Retinal pigment epithelial cell (primary cell): ENCODE data around the gene ZNF740.

Experiments used
- DNase-seq: peaks from one replicate; pipeline ENCODE4 v3.0.0-alpha.2; 2010; ENCODE audit warnings: low read depth
- H3K4me3 ChIP-seq: 2 replicates; pipeline ENCODE4 v1.5.1; 2011; ENCODE audit warnings: mild to moderate bottlenecking, low read length, control low read depth, moderate library complexity
- CTCF ChIP-seq: conservative IDR thresholded peaks from 2 replicates; pipeline ENCODE4 v1.5.1; 2011; ENCODE audit warnings: low read depth, low read length, control low read depth, inconsistent platforms

Gene ZNF740

GRCh38 chr12:53223389-53224060 lies 43.0 kb downstream of the ZNF740 start:
- DNase-seq, result no peak
- no peak for TF ChIP-seq CTCF
- no peak overlapping the region for H3K4me3 ChIP-seq

GRCh38 chr12:53224061-53224896 lies 43.8 kb downstream of the ZNF740 start:
- no peak for DNase-seq
- TF ChIP-seq CTCF, result peak; percentile 50
- no peak overlapping the region for H3K4me3 ChIP-seq

- DNase-seq, result no peak
- H3K4me3 ChIP-seq, result no peak overlapping the region
- TF ChIP-seq CTCF, result no peak
These were observed 44.5 kb downstream of the ZNF740 start for GRCh38 chr12:53224897-53225634.

GRCh38 chr12:53225635-53226424 lies 45.3 kb downstream of the ZNF740 start:
- no peak for DNase-seq
- H3K4me3 ChIP-seq, result no peak overlapping the region
- TF ChIP-seq CTCF, result no peak

- no peak overlapping the region for H3K4me3 ChIP-seq
- DNase-seq, result no peak
- TF ChIP-seq CTCF, result no peak
These were observed 46.3 kb downstream of the ZNF740 start for GRCh38 chr12:53226815-53227214.

- H3K4me3 ChIP-seq, result no peak overlapping the region
- DNase-seq, result no peak
- TF ChIP-seq CTCF, result no peak
These were observed 46.8 kb downstream of the ZNF740 start for GRCh38 chr12:53227341-53227740.
